HG03103 (cell line): ENCODE results near the gene NTN4.
"Not testable (repeated sequence)": the region's sequence is repeated elsewhere in the genome, so short reads cannot be mapped to it uniquely, and the experiment has no call there.

Experiments used
- ATAC-seq: cut with Tn5 transposase; IDR thresholded peaks from one replicate; pipeline ENCODE4 v1.9.1; 2021; ENCODE audit warnings: low read depth; ENCODE audit not compliant: unreplicated experiment

NTN4 gene

GRCh38 chr12:95802482-95803270, 12.1 kb upstream of the NTN4 start:
- ATAC-seq, result no peak

GRCh38 chr12:95796982-95797289, 6.4 kb upstream of the NTN4 start:
- no peak for ATAC-seq

GRCh38 chr12:95796225-95796981, 5.8 kb upstream of the NTN4 start:
- no peak for ATAC-seq

DNA sequence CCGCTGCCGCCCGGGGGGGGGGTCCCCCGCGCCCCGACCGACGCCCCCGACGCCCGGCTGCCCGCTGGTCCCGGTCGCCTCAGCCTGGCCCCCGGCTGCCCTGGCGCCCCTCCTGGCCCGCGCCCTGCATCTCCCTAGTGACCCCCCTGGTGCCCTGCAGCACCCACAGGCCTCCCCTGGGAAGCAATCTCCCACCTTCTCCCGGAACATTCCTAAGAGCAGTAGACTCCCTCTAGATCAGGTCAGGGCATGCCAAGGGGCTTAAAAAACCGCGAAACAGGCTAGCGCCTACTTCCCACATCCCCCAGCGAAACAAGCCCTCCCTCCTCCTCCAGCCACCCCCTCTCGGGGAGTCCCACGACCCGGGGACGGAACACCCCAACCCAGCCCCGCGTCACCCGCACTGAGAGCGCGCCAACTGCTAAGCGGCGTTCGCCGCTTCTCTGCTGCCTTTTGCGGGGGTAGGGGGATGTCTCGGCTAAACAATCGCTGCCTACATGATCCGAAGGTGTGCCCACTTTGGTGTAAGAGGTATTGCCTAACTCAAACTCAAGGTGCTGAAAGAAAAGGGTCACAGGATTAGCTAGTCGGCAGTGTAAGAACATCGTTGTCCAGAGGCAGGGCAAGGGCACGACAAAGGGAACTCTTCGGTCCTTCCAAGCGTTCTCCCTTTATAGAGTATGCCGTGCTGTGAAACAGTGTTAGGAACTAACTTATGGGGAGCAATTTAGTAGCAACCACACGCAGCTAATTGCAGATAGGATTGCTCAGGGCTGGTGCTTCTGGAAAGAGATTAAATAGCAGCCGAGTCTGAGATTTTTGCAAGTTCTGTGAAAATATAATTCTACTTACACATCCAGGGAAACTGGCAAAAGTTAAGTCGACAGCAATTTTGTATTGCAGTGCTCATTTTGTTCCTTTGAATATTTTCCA, 619 bp upstream of the NTN4 start:
- ATAC-seq, result no peak

- no peak for ATAC-seq
These were observed 1.2 kb downstream of the NTN4 start for GRCh38 chr12:95789126-95790032.

GRCh38 chr12:95788637-95789036, 1.9 kb downstream of the NTN4 start:
- ATAC-seq, result no peak

- no peak for ATAC-seq
These were observed 3.2 kb downstream of the NTN4 start for GRCh38 chr12:95787274-95787818.

DNA sequence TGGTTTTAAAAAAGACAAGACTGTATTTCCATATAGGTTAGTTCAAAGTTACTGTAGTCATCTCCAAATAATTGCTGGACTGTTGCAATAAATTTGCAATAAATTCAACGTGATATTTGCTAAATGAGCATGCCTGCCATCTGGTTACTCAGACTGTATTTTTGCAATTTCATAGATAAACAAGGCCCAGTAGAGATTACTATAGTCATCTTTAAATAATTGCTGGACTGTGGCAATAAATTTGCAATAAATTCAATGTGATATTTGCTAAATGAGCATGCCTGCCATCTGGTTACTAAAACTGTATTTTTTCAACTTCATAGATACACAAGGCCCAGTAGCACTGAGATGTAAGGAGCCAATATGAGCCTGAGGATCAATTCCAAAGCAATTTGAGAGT, 5.6 kb downstream of the NTN4 start:
- no peak for ATAC-seq

DNA sequence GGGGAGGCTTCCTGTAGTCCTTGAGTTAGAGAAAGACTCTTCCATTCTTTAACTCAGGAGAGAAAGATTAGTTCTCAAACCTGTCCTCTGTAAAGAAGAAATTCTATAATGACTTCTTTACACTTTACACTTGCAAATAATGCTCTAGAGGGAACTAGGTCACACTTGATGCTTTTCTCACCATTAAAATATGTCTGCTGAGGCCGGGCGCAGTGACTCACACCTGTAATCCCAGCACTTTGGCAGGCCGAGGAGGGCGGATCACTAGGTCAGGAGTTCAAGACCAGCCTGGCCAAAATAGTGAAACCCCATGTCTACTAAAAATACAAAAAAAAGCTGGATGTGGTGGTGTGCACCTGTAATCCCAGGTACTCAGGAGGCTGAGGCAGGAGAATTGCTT, 6.3 kb downstream of the NTN4 start:
- no peak for ATAC-seq

GRCh38 chr12:95775466-95775865, 15.1 kb downstream of the NTN4 start:
- ATAC-seq, result not testable (repeated sequence)

DNA sequence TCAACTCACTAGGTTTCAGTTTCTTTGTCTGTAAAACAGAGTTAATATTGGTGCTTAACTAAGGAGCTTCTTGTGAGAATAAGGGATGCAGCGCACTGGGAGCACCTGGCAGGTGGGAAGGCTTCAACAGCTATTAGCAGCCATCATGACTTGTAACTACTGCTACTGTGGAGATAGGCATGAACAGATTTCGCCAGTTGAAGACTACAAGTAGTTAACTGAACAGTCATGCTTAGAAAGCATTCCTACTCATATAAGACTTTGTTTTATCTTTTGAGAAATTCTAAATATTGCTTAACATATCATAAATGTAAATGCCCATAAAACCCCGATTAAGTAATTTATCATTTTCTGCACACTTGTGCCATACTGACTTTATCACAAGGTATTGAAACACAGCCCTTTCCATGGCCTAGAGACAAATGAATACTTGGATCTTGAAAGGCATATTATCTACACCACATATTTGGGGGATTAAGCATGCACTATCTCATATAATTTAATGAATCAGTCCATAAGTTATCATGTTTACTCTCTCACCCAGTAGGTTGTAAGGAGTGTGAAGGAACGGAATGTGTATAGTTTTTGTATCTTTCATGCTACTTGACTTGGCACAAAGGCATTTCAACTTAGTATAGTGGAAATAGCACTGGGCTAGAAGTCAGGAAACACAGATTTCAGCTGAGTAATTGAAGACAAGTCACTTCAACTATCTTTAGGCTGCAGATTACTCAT, 16.1 kb downstream of the NTN4 start:
- ATAC-seq, result no peak

GRCh38 chr12:95773320-95773719, 17.2 kb downstream of the NTN4 start:
- no peak for ATAC-seq

DNA sequence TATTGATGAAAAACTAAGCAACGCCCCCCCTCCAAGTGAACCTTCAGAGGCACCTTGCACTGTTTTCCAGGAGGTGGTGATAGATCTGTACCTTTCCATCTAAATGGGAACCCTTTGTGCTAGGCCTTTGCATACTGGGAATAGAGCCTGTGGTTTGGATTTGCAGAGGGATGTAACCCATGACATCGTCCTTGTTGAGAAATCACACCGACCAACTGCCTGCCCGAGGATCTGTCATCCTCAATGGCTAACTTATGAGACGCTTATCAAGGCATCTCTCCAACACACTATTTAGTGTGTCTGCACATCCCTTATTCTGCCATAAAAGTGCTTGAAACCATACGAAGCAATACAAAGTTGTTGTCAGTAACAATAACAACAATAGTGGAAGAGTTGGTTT, 22.9 kb downstream of the NTN4 start:
- ATAC-seq, result no peak

- no peak for ATAC-seq
These were observed 24.1 kb downstream of the NTN4 start for GRCh38 chr12:95766356-95767019.

DNA sequence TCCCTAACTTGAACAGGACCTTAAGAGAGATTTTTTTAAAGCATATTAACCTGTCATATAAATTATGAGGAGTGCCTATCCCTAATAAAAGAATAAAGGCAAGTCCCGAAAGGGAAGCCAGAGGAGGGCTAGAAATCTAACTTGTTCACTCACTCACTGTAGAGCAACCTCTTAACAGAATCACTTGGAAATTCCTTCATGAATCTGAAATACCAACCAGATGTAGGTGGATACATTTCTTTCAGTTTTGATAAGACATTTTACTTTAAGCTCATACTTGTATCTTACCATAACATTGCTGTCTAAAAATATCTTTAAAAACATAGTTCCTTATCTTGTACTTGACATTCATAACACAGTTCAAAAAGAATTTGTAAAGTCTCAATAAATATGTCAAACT, 25.7 kb downstream of the NTN4 start:
- no peak for ATAC-seq

DNA sequence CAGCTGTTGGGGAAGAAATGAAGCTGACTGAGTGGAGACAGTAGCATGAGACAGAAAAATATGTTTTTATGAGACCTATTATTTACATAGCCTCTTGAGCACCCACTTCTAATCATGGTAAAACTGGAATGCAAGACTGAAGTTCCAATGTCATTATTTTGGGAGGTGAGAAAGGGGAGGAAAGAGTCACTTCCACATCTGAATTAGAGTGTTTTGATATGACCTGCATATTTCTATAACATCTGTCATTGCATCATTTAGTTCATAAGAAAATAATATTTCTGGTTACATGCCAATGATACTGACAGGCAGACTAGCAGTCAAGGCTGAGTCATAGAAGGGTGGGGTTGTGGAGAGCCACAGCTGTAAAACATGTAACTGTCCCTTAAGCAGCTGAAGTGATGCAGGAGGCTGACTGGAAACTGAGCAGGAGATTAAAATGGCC, 26.7 kb downstream of the NTN4 start:
- no peak for ATAC-seq

DNA sequence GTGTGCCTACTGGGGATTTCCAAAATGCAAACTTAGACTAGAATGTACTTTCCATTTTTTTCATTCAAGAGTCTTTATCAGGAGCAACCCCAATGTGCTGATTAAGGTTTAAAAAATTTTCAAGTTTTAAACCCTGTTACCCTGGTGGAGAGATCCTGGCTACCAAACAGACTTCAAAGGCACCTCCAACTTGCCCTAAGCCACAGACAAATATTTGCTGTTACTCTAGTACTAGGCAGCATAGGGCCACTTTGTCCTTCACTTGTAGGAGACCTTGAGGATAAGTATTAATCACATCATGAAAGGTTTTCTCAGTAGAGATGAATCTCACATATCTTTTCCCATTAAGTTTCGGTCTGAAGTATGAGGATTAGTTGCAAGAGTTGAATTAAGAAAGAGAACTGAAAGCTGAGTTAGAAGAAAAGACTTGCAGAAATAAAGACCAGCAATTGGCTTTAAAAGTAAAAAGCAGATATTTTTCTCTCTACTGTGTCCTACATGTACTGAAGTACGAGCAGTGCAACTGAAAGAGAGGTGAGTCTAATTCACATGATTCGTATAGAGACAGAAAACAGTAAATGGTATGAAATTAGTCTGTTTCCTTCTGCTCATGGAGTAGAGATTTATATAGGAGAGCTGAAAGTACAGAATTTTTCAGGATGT, 28.3 kb downstream of the NTN4 start:
- no peak for ATAC-seq

GRCh38 chr12:95760371-95760770, 30.2 kb downstream of the NTN4 start:
- no peak for ATAC-seq
